ENCODE results near the gene SUN1.

SUN1 gene

DNA sequence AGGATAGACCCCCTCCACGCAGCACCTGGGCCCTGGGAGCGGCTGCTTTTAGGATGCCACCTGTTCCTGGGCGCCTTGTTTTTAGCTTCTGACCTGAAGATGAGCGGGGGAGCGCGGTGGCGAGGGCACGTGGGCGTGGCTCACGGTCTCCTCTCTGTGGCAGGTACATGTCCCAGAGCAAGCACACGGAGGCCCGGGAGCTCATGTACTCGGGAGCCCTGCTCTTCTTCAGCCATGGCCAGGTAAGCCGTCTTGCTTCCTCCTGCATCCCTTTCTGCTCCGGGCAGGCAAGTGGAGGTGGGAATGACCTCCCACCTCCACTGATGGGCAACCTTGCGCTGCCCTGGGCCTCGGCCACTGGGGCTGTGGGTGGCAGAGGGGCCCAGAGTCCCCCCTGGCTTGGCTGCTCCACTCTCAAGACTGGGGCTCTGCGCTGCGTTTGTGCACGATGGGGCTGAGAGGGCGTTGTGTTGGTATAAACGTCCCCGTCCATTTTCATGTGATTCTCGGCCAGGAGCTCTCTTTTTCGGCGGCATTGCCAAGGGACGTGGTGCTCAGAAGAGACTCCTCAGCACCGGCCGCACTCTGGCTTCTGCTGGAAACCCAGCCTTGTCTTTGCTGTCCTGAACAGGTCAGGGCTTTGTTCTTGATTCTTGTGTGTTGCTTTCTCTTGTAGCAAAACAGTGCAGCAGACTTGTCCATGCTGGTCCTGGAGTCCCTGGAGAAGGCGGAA lies 53.8 kb downstream of the SUN1 start:
- Mint-ChIP-seq H3K27ac (no peak overlapping the region), H3K36me3 (peaks cover 16% of the 10 kb centered on the region), H3K4me1 (no peaks in the 10 kb centered on the region), H3K4me3 (no peak overlapping the region), H3K27me3 (no peaks in the 10 kb centered on the region), H3K9me3 (no peaks in the 10 kb centered on the region)
- DNase-seq = no peak
- CTCF ChIA-PET = no interaction called here

DNA sequence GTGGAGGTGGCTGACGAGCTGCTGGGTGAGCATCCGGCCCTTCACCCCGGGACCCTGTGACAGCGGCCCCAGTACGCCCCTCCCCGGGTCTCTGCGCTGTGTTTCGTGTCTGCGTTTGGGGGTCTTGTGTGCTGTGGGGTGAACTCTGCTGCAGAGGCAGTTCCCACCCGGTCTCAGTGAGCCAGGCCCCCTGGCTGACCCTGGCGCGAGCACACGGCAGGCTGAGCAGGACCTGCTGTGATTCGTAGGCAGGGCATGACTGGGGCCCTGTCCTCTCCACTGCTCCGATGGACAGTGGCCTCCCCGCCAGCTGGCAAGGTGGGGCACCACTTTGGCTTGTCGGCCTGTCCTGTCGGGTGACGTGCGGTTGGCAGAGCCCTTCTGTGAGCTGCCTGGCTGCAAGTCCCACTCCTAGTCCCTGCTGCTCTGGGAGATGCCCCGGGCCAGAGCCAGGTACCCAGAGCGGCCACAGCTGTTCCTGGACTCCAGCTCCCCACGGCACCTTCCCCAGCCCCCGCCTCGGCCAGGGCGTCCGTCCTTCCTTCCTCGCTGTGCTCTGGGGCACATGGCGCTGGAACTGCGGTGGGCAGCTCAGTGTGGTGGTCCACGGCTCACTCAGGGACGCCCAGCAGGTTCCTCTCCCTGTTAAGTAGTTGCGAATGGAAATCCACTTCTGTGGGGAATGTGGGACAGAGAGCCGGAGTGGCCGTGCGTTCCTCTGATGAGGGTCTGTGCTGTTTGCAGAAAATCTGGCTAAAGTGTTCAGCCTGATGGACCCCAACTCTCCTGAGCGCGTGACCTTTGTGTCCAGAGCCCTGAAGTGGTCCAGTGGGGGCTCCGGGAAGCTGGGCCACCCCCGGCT lies 54.6 kb downstream of the SUN1 start:
- H3K4me1 Mint-ChIP-seq = no peaks in the 10 kb centered on the region
- H3K27me3 Mint-ChIP-seq = no peaks in the 10 kb centered on the region
- peaks cover 19% of the 10 kb centered on the region for H3K36me3 Mint-ChIP-seq
- no peak overlapping the region for H3K27ac Mint-ChIP-seq
- H3K9me3 Mint-ChIP-seq = no peaks in the 10 kb centered on the region
- no peak for DNase-seq
- no peak overlapping the region for H3K4me3 Mint-ChIP-seq
- CTCF ChIA-PET = no interaction called here

DNA sequence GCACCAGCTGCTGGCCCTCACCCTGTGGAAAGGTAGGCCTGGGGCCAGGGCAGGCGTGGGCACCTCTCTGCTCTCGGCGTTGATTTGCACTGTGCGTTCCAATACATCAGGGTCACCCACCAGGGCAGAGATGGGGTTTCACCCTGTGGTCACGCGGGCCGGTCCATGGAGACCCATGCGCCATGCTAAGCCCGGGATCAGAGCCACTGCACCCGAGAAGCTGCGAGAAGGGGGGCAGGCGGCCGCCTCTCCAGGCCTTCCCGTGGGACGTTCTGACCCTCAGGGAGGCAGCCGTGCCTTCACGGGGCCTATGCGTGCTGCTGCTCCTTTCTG lies 55.2 kb downstream of the SUN1 start:
- H3K9me3 Mint-ChIP-seq = peaks cover 2% of the 10 kb centered on the region
- H3K27me3 Mint-ChIP-seq = no peaks in the 10 kb centered on the region
- peaks cover 24% of the 10 kb centered on the region for H3K36me3 Mint-ChIP-seq

DNA sequence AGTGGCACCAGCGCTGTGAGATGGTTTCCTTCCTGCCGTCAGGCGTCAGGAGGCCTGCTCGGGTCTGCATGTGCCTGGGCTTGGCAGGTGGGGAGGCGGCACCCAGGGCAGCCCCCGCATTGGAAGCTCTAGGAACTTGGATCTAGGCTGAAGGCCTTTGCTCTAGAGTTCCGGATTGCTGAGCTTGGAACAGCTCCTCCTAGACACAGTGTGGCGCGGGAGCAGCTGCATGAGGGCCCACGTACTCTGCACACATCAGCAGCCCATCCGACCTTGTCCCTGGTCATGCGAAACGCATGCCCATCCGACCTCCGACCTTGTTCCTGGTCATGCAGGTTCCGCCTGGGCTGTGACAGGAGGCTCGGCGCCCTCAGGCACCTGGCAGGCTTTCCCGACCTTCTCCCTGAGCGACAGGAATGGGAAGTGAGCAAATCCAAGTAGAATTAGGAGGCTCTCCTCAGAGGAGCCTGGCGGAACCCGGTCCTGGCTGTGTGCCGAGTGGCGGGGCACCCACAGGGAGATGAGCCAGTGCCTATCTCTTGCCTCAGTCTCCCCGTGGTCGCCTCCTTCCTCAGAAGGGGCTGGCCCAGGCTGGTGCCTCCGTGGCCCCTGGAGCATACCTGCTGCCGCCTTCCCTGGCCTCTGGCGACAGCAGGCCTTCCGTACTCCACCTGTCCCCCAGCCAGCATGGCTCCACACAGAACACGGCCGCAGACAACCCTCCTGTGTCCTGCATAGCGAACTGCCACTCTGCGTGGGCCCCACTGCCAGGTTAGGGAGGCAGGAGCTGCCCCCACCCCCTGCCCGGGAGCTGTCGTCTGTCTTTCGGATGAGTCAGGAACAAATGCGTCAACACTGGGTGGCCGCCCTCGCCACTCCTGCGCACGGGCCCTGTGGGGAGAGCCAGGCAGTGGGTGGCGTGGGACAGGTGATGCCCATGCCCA lies 56.1 kb downstream of the SUN1 start:
- H3K27me3 Mint-ChIP-seq = no peaks in the 10 kb centered on the region
- H3K4me1 Mint-ChIP-seq = no peaks in the 10 kb centered on the region
- no peak for DNase-seq
- peaks cover 5% of the 10 kb centered on the region for H3K9me3 Mint-ChIP-seq
- CTCF ChIA-PET = no interaction called here
- H3K4me3 Mint-ChIP-seq = no peak overlapping the region
- H3K36me3 Mint-ChIP-seq = peaks cover 31% of the 10 kb centered on the region
- no peak overlapping the region for H3K27ac Mint-ChIP-seq

More for the DNA sequence above, 55.2 kb downstream of the SUN1 start:
- CTCF ChIA-PET = no interaction called here
- no peak for DNase-seq
- Mint-ChIP-seq H3K4me3 (no peak overlapping the region), H3K27ac (no peak overlapping the region), H3K4me1 (no peaks in the 10 kb centered on the region)

DNA sequence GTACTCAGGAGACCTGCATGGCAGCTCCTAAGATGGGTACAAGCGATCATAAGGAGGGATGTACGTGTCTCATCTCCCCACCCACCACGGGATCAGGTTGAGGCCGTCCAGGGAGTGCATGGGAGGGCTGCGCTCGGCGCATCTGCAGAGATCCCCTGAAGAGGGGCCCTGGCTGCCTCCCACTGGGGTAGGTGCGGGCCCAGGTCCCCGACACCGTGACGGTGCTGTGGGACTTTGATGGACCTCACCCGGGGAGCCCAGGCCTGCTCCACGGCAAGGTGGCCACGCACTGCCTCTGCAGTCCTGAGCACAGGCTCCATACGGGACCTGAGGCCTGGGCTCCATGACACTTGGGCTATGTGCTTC lies 56.7 kb downstream of the SUN1 start:
- H3K4me3 Mint-ChIP-seq = no peak overlapping the region
- H3K4me1 Mint-ChIP-seq = no peaks in the 10 kb centered on the region
- H3K9me3 Mint-ChIP-seq = peaks cover 5% of the 10 kb centered on the region
- no peak overlapping the region for H3K27ac Mint-ChIP-seq
- H3K27me3 Mint-ChIP-seq = no peaks in the 10 kb centered on the region
- no peak for DNase-seq
- CTCF ChIA-PET = no interaction called here
- peaks cover 34% of the 10 kb centered on the region for H3K36me3 Mint-ChIP-seq

DNA sequence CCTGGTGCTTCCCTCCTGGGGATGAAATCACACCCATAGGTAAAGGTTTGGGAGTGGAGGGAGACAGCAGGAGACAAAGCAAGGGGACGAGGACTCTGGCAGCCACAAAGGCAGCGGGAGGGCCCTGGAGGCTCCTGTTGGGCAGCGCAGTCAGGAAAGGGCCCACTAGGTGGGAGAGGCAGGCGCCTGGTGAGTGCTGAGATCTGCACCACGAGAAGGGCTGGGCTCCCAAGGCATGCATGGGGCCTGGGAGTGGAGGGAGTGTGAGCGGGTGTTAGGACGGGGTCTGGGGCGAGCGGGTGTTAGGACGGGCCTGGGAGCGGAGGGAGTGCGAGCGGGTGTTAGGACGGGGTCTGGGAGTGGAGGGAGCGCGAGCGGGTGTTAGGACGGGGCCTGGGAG lies 57.1 kb downstream of the SUN1 start:
- CTCF ChIA-PET = no interaction called here
- H3K4me1 Mint-ChIP-seq = no peaks in the 10 kb centered on the region
- no peak overlapping the region for H3K4me3 Mint-ChIP-seq
- DNase-seq = no peak
- H3K9me3 Mint-ChIP-seq = peaks cover 5% of the 10 kb centered on the region
- H3K36me3 Mint-ChIP-seq = peaks cover 37% of the 10 kb centered on the region
- H3K27me3 Mint-ChIP-seq = no peaks in the 10 kb centered on the region
- H3K27ac Mint-ChIP-seq = no peak overlapping the region

DNA sequence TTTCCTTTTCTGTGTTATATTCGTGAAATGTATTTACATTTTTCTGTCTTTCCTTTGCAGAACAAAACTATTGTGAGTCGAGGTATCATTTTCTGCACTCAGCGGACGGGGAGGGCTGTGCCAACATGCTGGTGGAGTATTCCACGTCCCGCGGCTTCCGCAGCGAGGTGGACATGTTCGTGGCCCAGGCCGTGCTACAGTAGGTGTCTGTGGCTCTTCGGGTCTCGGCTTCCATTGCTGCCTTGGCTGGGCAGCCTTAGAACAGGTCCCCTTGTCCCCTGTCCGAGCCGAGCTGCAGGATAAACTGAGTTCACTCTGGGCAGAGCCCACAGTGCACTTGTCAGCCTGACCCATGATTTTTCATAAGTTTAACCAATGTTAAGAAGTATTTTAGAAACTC lies 58.6 kb downstream of the SUN1 start:
- H3K27ac Mint-ChIP-seq = no peak overlapping the region
- no peaks in the 10 kb centered on the region for H3K27me3 Mint-ChIP-seq

DNA sequence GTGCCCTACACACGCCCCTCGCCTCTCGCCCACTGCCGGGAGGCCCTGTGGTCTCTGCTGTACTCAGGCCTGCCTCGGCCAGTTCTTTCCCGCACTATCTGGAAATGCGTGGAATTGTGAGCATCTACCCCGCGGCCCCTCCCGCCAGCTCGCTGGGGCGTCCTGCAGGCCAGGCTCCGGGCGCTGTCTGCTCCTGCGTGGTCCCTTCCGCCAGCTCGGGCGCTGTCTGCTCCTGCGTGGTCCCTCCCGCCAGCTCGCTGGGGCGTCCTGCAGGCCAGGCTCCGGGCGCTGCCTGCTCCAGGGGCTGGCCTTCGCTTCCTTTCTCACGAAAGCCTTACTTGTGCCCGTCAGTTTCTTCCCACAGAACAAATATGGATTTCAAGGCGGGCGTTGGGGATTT lies 59.0 kb downstream of the SUN1 start:
- Mint-ChIP-seq H3K27me3 (no peaks in the 10 kb centered on the region), H3K4me3 (no peak overlapping the region), H3K27ac (no peak overlapping the region), H3K4me1 (no peaks in the 10 kb centered on the region), H3K9me3 (peaks cover 5% of the 10 kb centered on the region), H3K36me3 (peaks cover 49% of the 10 kb centered on the region)
- CTCF ChIA-PET = no interaction called here
- no peak for DNase-seq

More for the DNA sequence above, 58.6 kb downstream of the SUN1 start:
- Mint-ChIP-seq H3K4me3 (no peak overlapping the region), H3K9me3 (peaks cover 5% of the 10 kb centered on the region), H3K36me3 (peaks cover 45% of the 10 kb centered on the region), H3K4me1 (no peaks in the 10 kb centered on the region)
- no peak for DNase-seq
- CTCF ChIA-PET = no interaction called here

DNA sequence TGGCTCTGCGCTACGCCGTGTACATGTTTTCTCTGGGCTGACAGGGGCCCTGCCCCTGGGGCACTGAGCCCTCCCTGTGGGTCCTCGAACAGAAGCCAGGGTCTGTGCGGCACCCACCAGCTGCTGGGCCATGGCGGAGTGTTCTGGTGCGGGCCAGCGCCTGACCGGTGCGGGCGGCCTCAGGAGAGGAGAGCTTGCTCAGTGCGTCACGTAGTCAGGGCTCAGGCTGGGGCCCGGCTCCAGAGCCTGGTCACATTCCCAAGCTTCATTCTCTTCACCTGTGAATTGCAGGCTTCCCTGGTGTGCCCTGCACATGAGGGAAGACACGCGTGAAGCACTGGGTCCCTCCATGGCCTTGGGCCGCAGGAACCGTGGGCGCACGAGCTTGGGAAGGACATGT lies 59.5 kb downstream of the SUN1 start:
- no peak overlapping the region for H3K27ac Mint-ChIP-seq
- H3K36me3 Mint-ChIP-seq = peaks cover 52% of the 10 kb centered on the region
- no peak for DNase-seq
- no peaks in the 10 kb centered on the region for H3K27me3 Mint-ChIP-seq
- no peak overlapping the region for H3K4me3 Mint-ChIP-seq
- CTCF ChIA-PET = no interaction called here
- H3K9me3 Mint-ChIP-seq = peaks cover 5% of the 10 kb centered on the region
- H3K4me1 Mint-ChIP-seq = no peaks in the 10 kb centered on the region

DNA sequence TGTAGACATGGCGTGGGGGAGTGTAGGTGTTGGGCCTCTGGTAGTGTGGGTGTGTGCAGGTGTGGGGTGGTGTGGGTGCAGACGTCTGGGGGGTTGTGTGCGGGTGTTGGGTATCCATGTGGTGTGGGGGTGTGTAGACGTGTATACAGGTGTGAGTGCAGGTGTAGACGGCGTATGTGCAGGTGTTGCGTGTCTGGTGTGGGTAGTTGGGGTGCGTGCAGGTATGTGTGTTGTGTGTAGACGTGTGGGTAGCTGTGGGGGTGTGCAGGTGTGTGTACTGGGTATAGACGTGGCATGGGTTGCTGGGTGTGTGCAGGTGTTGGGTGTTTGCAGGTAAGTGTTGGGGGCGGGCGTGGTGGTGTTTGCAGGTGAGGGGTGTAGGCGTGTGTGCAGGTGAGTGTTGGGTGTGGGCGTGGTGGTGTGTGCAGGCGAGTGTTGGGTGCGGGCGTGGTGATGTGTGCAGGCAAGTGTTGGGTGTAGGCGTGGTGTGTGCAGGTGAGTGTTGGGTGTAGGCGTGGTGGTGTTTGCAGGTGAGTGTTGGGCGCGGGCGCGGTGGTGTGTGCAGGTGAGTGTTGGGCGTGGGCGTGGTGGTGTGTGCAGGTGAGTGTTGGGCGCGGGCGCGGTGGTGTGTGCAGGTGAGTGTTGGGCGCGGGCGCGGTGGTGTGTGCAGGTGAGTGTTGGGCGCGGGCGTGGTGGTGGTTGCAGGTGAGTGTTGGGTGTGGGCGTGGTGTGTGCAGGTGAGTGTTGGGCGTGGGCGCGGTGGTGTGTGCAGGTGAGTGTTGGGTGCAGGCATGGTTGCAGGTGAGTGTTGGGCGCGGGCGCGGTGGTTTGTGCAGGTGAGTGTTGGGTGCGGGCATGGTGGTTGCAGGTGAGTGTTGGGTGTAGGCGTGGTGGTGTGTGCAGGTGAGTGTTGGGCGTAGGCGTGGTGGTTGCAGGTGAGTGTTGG lies 60.6 kb downstream of the SUN1 start:
- Mint-ChIP-seq H3K27me3 (no peaks in the 10 kb centered on the region), H3K4me1 (no peaks in the 10 kb centered on the region), H3K9me3 (peaks cover 5% of the 10 kb centered on the region), H3K27ac (no peak overlapping the region), H3K36me3 (peaks cover 52% of the 10 kb centered on the region), H3K4me3 (no peak overlapping the region)
- DNase-seq = no peak
- CTCF ChIA-PET = no interaction called here

DNA sequence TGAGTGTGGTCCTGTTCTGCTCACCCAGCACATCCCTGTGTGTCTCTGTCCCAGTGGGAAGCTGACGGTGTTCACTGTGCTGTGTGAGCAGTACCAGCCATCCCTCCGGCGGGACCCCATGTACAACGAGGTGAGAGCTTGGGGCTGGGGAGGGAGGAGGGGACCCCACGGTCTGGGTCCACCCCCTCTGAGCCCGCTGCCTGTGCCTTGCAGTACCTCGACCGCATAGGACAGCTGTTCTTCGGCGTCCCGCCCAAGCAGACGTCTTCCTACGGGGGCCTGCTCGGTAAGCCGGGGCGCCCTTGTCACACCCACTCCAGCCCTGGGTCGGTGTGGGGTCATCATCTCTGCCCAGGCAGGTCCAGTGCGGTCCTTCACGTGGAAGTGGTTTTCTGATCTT lies 61.4 kb downstream of the SUN1 start:
- DNase-seq = no peak
- Mint-ChIP-seq H3K36me3 (peaks cover 51% of the 10 kb centered on the region), H3K27ac (no peak overlapping the region), H3K27me3 (no peaks in the 10 kb centered on the region), H3K4me3 (no peak overlapping the region), H3K4me1 (no peaks in the 10 kb centered on the region), H3K9me3 (peaks cover 5% of the 10 kb centered on the region)
- CTCF ChIA-PET = no interaction called here

DNA sequence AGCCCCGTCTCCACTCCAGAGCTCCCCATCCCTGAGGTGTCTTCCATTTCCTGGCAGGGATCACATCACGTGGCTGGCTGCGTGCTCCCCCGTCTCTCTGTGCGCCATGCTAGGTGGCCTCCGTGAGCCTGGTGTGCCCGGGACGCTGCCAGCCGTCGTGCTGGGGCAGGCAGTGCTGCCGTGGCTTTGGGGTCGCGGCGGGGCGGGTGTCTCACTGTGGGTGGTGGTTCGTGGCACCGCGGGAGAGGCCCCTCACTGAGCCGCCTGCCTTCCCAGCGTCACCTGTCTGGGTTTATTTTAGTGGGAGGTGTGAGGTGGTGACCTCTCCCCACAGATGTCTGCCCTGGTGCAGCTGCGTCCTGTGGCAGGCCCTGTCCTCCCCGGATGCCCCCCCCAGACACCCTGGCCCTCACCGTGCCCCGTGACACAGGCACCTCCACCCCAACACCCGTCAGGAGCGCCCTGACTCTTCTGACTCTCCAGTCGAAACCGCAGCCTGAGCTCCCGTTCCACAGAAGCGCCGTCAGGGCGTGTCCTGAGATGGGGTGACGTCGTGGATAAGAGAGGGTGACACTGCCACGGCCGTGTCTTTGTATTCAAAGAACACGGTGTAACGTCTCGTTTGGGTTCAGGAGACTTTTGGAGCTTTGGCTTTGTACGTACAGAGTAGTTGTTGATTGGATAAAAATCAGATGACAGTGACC lies 62.0 kb downstream of the SUN1 start:
- no peak for DNase-seq
- CTCF ChIA-PET = interaction anchor here (0.7 kb wide), 1 partner anchor 89 kb away, joined by 3 read pairs; no protein-coding TSS in a partner anchor
- no peak overlapping the region for H3K27ac Mint-ChIP-seq
- H3K27me3 Mint-ChIP-seq = no peaks in the 10 kb centered on the region
- H3K4me3 Mint-ChIP-seq = no peak overlapping the region
- H3K9me3 Mint-ChIP-seq = peaks cover 5% of the 10 kb centered on the region
- H3K36me3 Mint-ChIP-seq = peaks cover 48% of the 10 kb centered on the region
- no peaks in the 10 kb centered on the region for H3K4me1 Mint-ChIP-seq

DNA sequence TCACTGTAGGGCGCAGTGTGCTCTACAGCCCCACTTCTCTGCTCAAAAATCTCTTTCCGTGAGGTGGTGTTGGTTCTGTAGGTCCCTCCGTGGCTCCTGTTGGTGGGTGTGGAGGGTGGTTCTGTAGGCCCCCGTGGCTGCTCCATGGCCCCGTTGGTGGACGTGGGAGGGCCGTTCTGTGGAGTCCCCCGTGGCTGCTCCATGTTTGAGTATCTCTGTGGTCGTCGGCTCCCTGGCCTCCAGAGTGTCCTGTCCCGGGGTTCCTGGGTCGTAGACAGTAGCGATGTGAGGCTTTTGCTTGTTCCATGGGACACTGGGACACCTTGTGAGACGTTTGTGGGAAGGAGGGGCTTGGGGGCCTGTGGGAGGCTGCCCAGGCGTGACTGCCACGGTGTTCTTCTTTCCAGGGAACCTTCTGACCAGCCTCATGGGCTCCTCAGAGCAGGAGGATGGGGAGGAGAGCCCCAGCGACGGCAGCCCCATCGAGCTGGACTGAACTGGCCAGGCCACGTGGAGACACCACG lies 62.7 kb downstream of the SUN1 start:
- H3K27me3 Mint-ChIP-seq = no peaks in the 10 kb centered on the region
- H3K4me1 Mint-ChIP-seq = no peaks in the 10 kb centered on the region
- H3K36me3 Mint-ChIP-seq = peaks cover 48% of the 10 kb centered on the region
- H3K4me3 Mint-ChIP-seq = no peak overlapping the region
- CTCF ChIA-PET = interaction anchor here (0.7 kb wide), 1 partner anchor 90 kb away, joined by 3 read pairs; no protein-coding TSS in a partner anchor
- no peak overlapping the region for H3K27ac Mint-ChIP-seq
- DNase-seq = no peak
- H3K9me3 Mint-ChIP-seq = peaks cover 5% of the 10 kb centered on the region
